H9 (cell line): ENCODE measurements around the gene SEMA3F. TPM values are rescaled to one million over a fixed set of nuclear protein-coding genes. Genes with fewer than 3 reads are reported as not detected.

ENCODE experiments used
- DNase-seq: peaks from one replicate; pipeline ENCODE4 v3.0.0-alpha.2; 2017
- H2AFZ ChIP-seq: one replicate; pipeline ENCODE4 v1.6.1; 2013; ENCODE audit warnings: mild to moderate bottlenecking, low read length, control low read depth, moderate library complexity
- H2AK5ac ChIP-seq: 2 replicates; pipeline ENCODE4 v1.6.1; 2013; ENCODE audit warnings: low read length, control low read depth, mixed read lengths; ENCODE audit not compliant: insufficient read length
- H2BK120ac ChIP-seq: one replicate; pipeline ENCODE4 v1.6.1; 2013; ENCODE audit warnings: low read depth, mild to moderate bottlenecking, low read length, control low read depth, inconsistent platforms; ENCODE audit not compliant: poor library complexity, severe bottlenecking
- H2BK12ac ChIP-seq: 2 replicates; pipeline ENCODE4 v1.6.1; 2013; ENCODE audit warnings: low read length, control low read depth, mixed read lengths, low read depth; ENCODE audit not compliant: insufficient read length
- H2BK15ac ChIP-seq: 2 replicates; pipeline ENCODE4 v1.6.1; 2013; ENCODE audit warnings: low read depth, low read length, control low read depth
- H2BK20ac ChIP-seq: one replicate; pipeline ENCODE4 v1.6.1; 2013; ENCODE audit warnings: low read depth, mild to moderate bottlenecking, low read length, control low read depth, inconsistent platforms; ENCODE audit not compliant: poor library complexity, severe bottlenecking
- H2BK5ac ChIP-seq: 2 replicates; pipeline ENCODE4 v1.6.1; 2013; ENCODE audit warnings: low read length, control low read depth, mixed read lengths; ENCODE audit not compliant: insufficient read length
- H3K14ac ChIP-seq: 2 replicates; pipeline ENCODE4 v1.6.1; 2013; ENCODE audit warnings: low read length, control low read depth; ENCODE audit not compliant: insufficient read depth
- H3K18ac ChIP-seq: 2 replicates; pipeline ENCODE4 v1.6.1; 2013; ENCODE audit warnings: low read depth, mild to moderate bottlenecking, mixed read lengths, low read length, control low read depth; ENCODE audit not compliant: insufficient read length
- H3K23ac ChIP-seq: 2 replicates; pipeline ENCODE4 v1.6.1; 2013; ENCODE audit warnings: low read length, control low read depth, mixed read lengths, low read depth; ENCODE audit not compliant: insufficient read length
- H3K23me2 ChIP-seq: 2 replicates; pipeline ENCODE4 v1.6.1; 2013; ENCODE audit warnings: low read depth, mild to moderate bottlenecking, mixed read lengths, low read length, control low read depth; ENCODE audit not compliant: insufficient read length, poor library complexity, severe bottlenecking
- H3K27ac ChIP-seq: 2 replicates; pipeline ENCODE4 v1.5.1; 2013; ENCODE audit warnings: low read length, control low read depth, mixed read lengths, low read depth; ENCODE audit not compliant: insufficient read length
- H3K27me3 ChIP-seq: 2 replicates; pipeline ENCODE4 v1.6.1; 2013; ENCODE audit warnings: low read length, control low read depth, inconsistent platforms; ENCODE audit not compliant: insufficient read depth
- H3K4ac ChIP-seq: 2 replicates; pipeline ENCODE4 v1.6.1; 2013; ENCODE audit warnings: low read depth, mild to moderate bottlenecking, control low read depth, inconsistent platforms, low read length, moderate library complexity
- H3K4me1 ChIP-seq: 2 replicates; pipeline ENCODE4 v1.6.1; 2013; ENCODE audit warnings: low read length, control low read depth, inconsistent platforms; ENCODE audit not compliant: insufficient read depth
- H3K4me2 ChIP-seq: 2 replicates; pipeline ENCODE4 v1.6.1; 2013; ENCODE audit warnings: low read length, control low read depth, mixed read lengths; ENCODE audit not compliant: insufficient read length, insufficient read depth
- H3K56ac ChIP-seq: 2 replicates; pipeline ENCODE4 v1.6.1; 2013; ENCODE audit warnings: low read depth, mild to moderate bottlenecking, mixed read lengths, low read length, control low read depth; ENCODE audit not compliant: insufficient read length
- H3K79me1 ChIP-seq: 2 replicates; pipeline ENCODE4 v1.6.1; 2013; ENCODE audit warnings: low read depth, mild to moderate bottlenecking, moderate library complexity, low read length, control low read depth, inconsistent platforms; ENCODE audit not compliant: insufficient read depth, poor library complexity, severe bottlenecking
- H3K79me2 ChIP-seq: 2 replicates; pipeline ENCODE4 v1.6.1; 2013; ENCODE audit warnings: low read length, control low read depth, inconsistent platforms; ENCODE audit not compliant: insufficient read depth
- H3K9ac ChIP-seq: 2 replicates; pipeline ENCODE4 v1.6.1; 2013; ENCODE audit warnings: low read length, control low read depth, mixed read lengths; ENCODE audit not compliant: insufficient read length; ENCODE audit errors: extremely low read depth
- H3K9me3 ChIP-seq: one replicate; pipeline ENCODE4 v1.6.1; 2013; ENCODE audit warnings: low read depth, low read length, inconsistent platforms; ENCODE audit not compliant: control insufficient read depth
- H3T11ph ChIP-seq: one replicate; pipeline ENCODE4 v1.6.1; 2013; ENCODE audit warnings: mild to moderate bottlenecking, low read length, control low read depth, inconsistent platforms
- H4K20me1 ChIP-seq: one replicate; pipeline ENCODE4 v1.6.1; 2013; ENCODE audit not compliant: control insufficient read depth, insufficient read length, insufficient read depth
- H4K5ac ChIP-seq: 2 replicates; pipeline ENCODE4 v1.6.1; 2013; ENCODE audit warnings: low read depth, mild to moderate bottlenecking, mixed read lengths, low read length, control low read depth; ENCODE audit not compliant: insufficient read length
- H4K8ac ChIP-seq: replicated peaks from 2 replicates; pipeline ENCODE4 v1.6.1; 2013; ENCODE audit warnings: low read length, control low read depth, mixed read lengths, low read depth; ENCODE audit not compliant: insufficient read length
- H4K91ac ChIP-seq: 2 replicates; pipeline ENCODE4 v1.6.1; 2013; ENCODE audit warnings: low read depth, mild to moderate bottlenecking, moderate library complexity, mixed read lengths, low read length, control low read depth; ENCODE audit not compliant: insufficient read length
- H3K27ac Mint-ChIP-seq, 3 experiments: 2 replicates in 2 of 3; 3 replicates in 1 of 3; pipeline ENCODE4 v1.8.0; 2020 to 2021; ENCODE audit warnings: mixed read lengths in 3 of 3, mild to moderate bottlenecking in 1 of 3, moderate library complexity in 1 of 3
- H3K27me3 Mint-ChIP-seq: 2 replicates; pipeline ENCODE4 v1.8.0; 2021; ENCODE audit warnings: low read depth, mild to moderate bottlenecking, moderate library complexity, mixed read lengths
- H3K36me3 Mint-ChIP-seq, 3 experiments: 2 replicates in 2 of 3; 3 replicates in 1 of 3; pipeline ENCODE4 v1.8.0; 2020 to 2021; ENCODE audit warnings: low read depth in 3 of 3, mixed read lengths in 3 of 3; ENCODE audit not compliant: insufficient read depth in 1 of 3
- H3K4me1 Mint-ChIP-seq, 2 experiments: 2 replicates each; pipeline ENCODE4 v1.8.0; 2020; ENCODE audit warnings: mixed read lengths in 2 of 2
- H3K4me3 Mint-ChIP-seq, 2 experiments: 2 replicates in 1 of 2; 3 replicates in 1 of 2; pipeline ENCODE4 v1.8.0; 2020 to 2021; ENCODE audit warnings: mild to moderate bottlenecking in 2 of 2, mixed read lengths in 2 of 2, moderate library complexity in 1 of 2
- H3K9me3 Mint-ChIP-seq, 2 experiments: 2 replicates in 1 of 2; 3 replicates in 1 of 2; pipeline ENCODE4 v1.8.0; 2020; ENCODE audit warnings: mild to moderate bottlenecking in 2 of 2, mixed read lengths in 2 of 2, moderate library complexity in 1 of 2
- WGBS: extraction: QIAGEN DNeasy Blood & Tissue Kit; methylation state at CpG from one replicate; pipeline ENCODE4 v1.1.7; 2013; ENCODE audit warnings: missing lambda C conversion rate, low lambda C conversion rate, mixed read lengths; ENCODE audit not compliant: insufficient read length; ENCODE audit errors: extremely low coverage; 5-methylcytosine and 5-hydroxymethylcytosine counted together
- total RNA-seq: library from RNA; stranded (reverse); gene quantifications from 2 replicates; pipeline ENCODE4 v1.2.1, GENCODE V29; 2021
- TF ChIP-seq, protein P1 (sequence below): fragments of 200-600 bp; sonication (generic); conservative IDR thresholded peaks from 3 replicates; pipeline ENCODE4 v1.8.0; 2021; ENCODE audit warnings: antibody characterized with exemption, mild to moderate bottlenecking

Gene SEMA3F
- total RNA-seq, 1 experiment from 2014 or later, result 14.3 TPM

DNA sequence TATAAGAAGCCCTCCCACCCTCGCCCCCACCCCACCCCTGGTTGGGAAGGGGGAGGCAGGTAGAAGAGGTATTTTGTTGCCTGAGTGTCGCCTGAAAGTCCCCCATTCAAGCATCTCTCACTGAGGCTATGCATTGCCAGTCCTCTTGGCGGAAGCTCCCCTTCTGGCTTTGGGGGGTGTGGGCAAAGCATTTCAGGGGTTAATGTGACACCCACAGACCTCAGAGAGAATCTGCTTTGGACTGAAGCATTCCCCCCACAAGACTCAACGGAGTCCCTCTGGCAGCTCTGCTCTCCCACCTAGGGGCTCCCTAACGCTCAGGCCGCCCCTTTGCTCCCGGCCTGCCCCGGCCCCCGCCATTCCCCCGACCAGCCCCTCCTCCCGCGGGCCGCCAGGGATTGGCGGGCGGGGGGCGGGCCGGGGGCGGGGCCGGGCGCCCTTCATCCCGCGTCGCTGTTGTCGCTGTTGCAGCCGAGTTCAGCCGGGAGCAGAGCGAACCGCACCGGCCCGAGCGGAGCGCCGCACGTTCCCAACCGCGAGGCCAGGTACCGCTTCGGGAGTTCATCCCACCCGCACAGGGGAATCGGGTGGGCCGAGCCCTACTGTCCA, 49.8 kb downstream of the SEMA3F start, which contains the start of gene SLC38A3:
SLC38A3 (plus strand) TSS at position 468 of the 609 bp plus-strand sequence. CDS start 8,929 bp downstream, outside the sequence.
- WGBS, result no CpG with 5 or more reads among the region's 41 CpGs
- no peak within 1 kb of the TSS for H4K8ac ChIP-seq

More for the DNA sequence above, 49.8 kb downstream of the SEMA3F start, which contains the start of gene SLC38A3:
- H3K27ac Mint-ChIP-seq, result no peak within 1 kb of the TSS
- Histone ChIP-seq H3T11ph (no peak within 1 kb of the TSS), H3K9ac (no peak within 1 kb of the TSS), H3K79me2 (no peaks in the 10 kb centered on the region), H3K4me2 (peak within 1 kb of the TSS; percentile 54), H3K23ac (no peak within 1 kb of the TSS), H3K4me1 (no peaks in the 10 kb centered on the region), H2BK120ac (no peak within 1 kb of the TSS), H3K27me3 (peaks cover 7% of the 10 kb centered on the region; the same call in 1 of the 2 replicates), H3K56ac (no peak within 1 kb of the TSS), H3K79me1 (no peaks in the 10 kb centered on the region), H2AK5ac (no peak within 1 kb of the TSS), H4K5ac (no peak within 1 kb of the TSS), H2BK5ac (no peak within 1 kb of the TSS), H2BK15ac (no peak within 1 kb of the TSS), H3K4ac (no peak within 1 kb of the TSS), H4K20me1 (no peaks in the 10 kb centered on the region), H2AFZ (no peak within 1 kb of the TSS), H3K9me3 (no peaks in the 10 kb centered on the region), H3K27ac (no peak within 1 kb of the TSS), H2BK20ac (no peak within 1 kb of the TSS), H3K23me2 (peaks cover 7% of the 10 kb centered on the region), H2BK12ac (no peak within 1 kb of the TSS), H4K91ac (no peak within 1 kb of the TSS), H3K14ac (no peak within 1 kb of the TSS), H3K18ac (no peak within 1 kb of the TSS)
- no peaks in the 10 kb centered on the region; a peak in 1 of 5 replicates for H3K9me3 Mint-ChIP-seq
- peak within 1 kb of the TSS; percentile 57 to 74 for H3K4me3 Mint-ChIP-seq
- TF ChIP-seq, protein P1, sequence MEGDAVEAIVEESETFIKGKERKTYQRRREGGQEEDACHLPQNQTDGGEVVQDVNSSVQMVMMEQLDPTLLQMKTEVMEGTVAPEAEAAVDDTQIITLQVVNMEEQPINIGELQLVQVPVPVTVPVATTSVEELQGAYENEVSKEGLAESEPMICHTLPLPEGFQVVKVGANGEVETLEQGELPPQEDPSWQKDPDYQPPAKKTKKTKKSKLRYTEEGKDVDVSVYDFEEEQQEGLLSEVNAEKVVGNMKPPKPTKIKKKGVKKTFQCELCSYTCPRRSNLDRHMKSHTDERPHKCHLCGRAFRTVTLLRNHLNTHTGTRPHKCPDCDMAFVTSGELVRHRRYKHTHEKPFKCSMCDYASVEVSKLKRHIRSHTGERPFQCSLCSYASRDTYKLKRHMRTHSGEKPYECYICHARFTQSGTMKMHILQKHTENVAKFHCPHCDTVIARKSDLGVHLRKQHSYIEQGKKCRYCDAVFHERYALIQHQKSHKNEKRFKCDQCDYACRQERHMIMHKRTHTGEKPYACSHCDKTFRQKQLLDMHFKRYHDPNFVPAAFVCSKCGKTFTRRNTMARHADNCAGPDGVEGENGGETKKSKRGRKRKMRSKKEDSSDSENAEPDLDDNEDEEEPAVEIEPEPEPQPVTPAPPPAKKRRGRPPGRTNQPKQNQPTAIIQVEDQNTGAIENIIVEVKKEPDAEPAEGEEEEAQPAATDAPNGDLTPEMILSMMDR, result no peak
- H3K36me3 Mint-ChIP-seq, result no peaks in the 10 kb centered on the region
- peaks cover 26 to 31% of the 10 kb centered on the region in 2 experiments for H3K4me1 Mint-ChIP-seq
- peaks cover 64% of the 10 kb centered on the region for H3K27me3 Mint-ChIP-seq
- DNase-seq, result peak; percentile 78
